PC-3 (cell line): ENCODE measurements around the gene PGAM1. TPM values are rescaled to one million over a fixed set of nuclear protein-coding genes. Genes with fewer than 3 reads are reported as not detected.
"Not testable (repeated sequence)": the region's sequence is repeated elsewhere in the genome, so short reads cannot be mapped to it uniquely, and the experiment has no call there.

Experiments used
- ATAC-seq: fragments of 200-7000 bp; cut with Tn5 transposase; 2 replicates; pipeline ENCODE4 v1.9.1; 2020; ENCODE audit warnings: mild to moderate bottlenecking, moderate library complexity
- BruUV-seq: library from RNA; stranded (reverse); fragments of 400-500 nt; replicated peaks from 2 replicates; lab custom pipeline; 2021; lab: Mats Ljungman, UMichigan
- CTCF ChIA-PET: fragments of 300-600 bp; sonication (Branson Sonifier 250); formaldehyde crosslinking; loops from one replicate; lab custom pipeline; 2022; ENCODE audit warnings: antibody characterized with exemption; lab: Charles Lee
- POLR2A ChIA-PET: fragments of 300-600 bp; sonication (Branson Sonifier 250); formaldehyde crosslinking; loops from one replicate; lab custom pipeline; 2022; ENCODE audit warnings: antibody characterized with exemption; ENCODE audit not compliant: unreplicated experiment; lab: Charles Lee
- DNase-seq: peaks from one replicate; pipeline ENCODE4 v3.0.0-alpha.2; 2015
- H2AFZ ChIP-seq: fragments of 300-600 bp; sonication (generic); 2 replicates; pipeline ENCODE4 v1.6.0; 2016; ENCODE audit warnings: antibody characterized with exemption, low read length
- H3F3A ChIP-seq: fragments of 300-600 bp; sonication (generic); one replicate; pipeline ENCODE4 v1.6.0; 2017; ENCODE audit warnings: antibody characterized with exemption, low read length, control low read depth, mild to moderate bottlenecking; ENCODE audit not compliant: unreplicated experiment
- H3K27ac ChIP-seq: fragments of 300-600 bp; sonication (generic); 2 replicates; pipeline ENCODE4 v1.5.1; 2016; ENCODE audit warnings: mild to moderate bottlenecking, low read length
- H3K27me3 ChIP-seq: fragments of 300-600 bp; sonication (generic); 2 replicates; pipeline ENCODE4 v1.6.1; 2016; ENCODE audit warnings: low read length, mixed read lengths
- H3K36me3 ChIP-seq: fragments of 300-600 bp; sonication (generic); 2 replicates; pipeline ENCODE4 v1.6.1; 2016; ENCODE audit warnings: low read depth, mixed run types, low read length, mixed read lengths
- H3K4me1 ChIP-seq: fragments of 300-600 bp; sonication (generic); 2 replicates; pipeline ENCODE4 v1.5.1; 2016; ENCODE audit warnings: low read length; ENCODE audit not compliant: insufficient read depth
- H3K4me2 ChIP-seq: fragments of 300-600 bp; sonication (generic); 2 replicates; pipeline ENCODE4 v1.6.0; 2016; ENCODE audit warnings: low read length
- H3K4me3 ChIP-seq: fragments of 300-600 bp; sonication (generic); 2 replicates; pipeline ENCODE4 v1.5.1; 2016; ENCODE audit warnings: mild to moderate bottlenecking, low read length, mixed read lengths
- H3K79me2 ChIP-seq: fragments of 300-600 bp; sonication (generic); 2 replicates; pipeline ENCODE4 v1.6.1; 2017; ENCODE audit warnings: low read length, mixed read lengths
- H3K9ac ChIP-seq: fragments of 300-600 bp; sonication (generic); 2 replicates; pipeline ENCODE4 v1.6.0; 2016; ENCODE audit warnings: mild to moderate bottlenecking, low read length
- H3K9me2 ChIP-seq: fragments of 300-600 bp; sonication (generic); replicated peaks from 2 replicates; pipeline ENCODE4 v1.6.1; 2016; ENCODE audit warnings: mixed run types, low read length, mixed read lengths
- H3K9me3 ChIP-seq: fragments of 300-600 bp; sonication (generic); 2 replicates; pipeline ENCODE4 v1.6.1; 2016; ENCODE audit warnings: low read length, mixed read lengths
- H4K20me1 ChIP-seq: fragments of 300-600 bp; sonication (generic); 2 replicates; pipeline ENCODE4 v1.6.1; 2016; ENCODE audit warnings: low read length, mixed read lengths
- EZH2 ChIP-seq: fragments of 300-600 bp; sonication (generic); IDR thresholded peaks from one replicate; pipeline ENCODE4 v1.6.1; 2017; ENCODE audit warnings: antibody characterized with exemption, mild to moderate bottlenecking, low read length; ENCODE audit not compliant: unreplicated experiment
- EZH2phosphoT487 ChIP-seq: fragments of 300-600 bp; sonication (generic); IDR thresholded peaks from 2 replicates; pipeline ENCODE4 v1.6.1; 2018; ENCODE audit warnings: mild to moderate bottlenecking, antibody characterized with exemption, low read length, borderline replicate concordance
- intact Hi-C: fragments of 100-400 bp; cut with micrococcal nuclease; formaldehyde crosslinking; loops from 2 replicates; pipeline ENCODE4 v1.9.0; 2023
- total RNA-seq: library from RNA; depleted of rRNA; stranded (reverse); fragments of >200 nt; gene quantifications from 2 replicates; pipeline ENCODE4 v1.2.3, GENCODE V29; 2014
- TF ChIP-seq, protein P1 (sequence below): fragments of 300-600 bp; sonication (generic); conservative IDR thresholded peaks from 2 replicates; pipeline ENCODE4 v1.5.1; 2017; ENCODE audit warnings: antibody characterized with exemption, low read depth, mild to moderate bottlenecking, low read length

The PGAM1 gene
- total RNA-seq, 1 experiment from 2014 or later: 661 TPM

GRCh38 chr10:97475936-97476594, 50.1 kb downstream of the PGAM1 start:
- POLR2A ChIA-PET: interaction anchor here (0.5 kb wide), 1 partner anchor 129 kb away, joined by 3 read pairs; no protein-coding TSS in a partner anchor
- TF ChIP-seq EZH2: no peak
- TF ChIP-seq EZH2phosphoT487: no peak
- TF ChIP-seq, protein P1, sequence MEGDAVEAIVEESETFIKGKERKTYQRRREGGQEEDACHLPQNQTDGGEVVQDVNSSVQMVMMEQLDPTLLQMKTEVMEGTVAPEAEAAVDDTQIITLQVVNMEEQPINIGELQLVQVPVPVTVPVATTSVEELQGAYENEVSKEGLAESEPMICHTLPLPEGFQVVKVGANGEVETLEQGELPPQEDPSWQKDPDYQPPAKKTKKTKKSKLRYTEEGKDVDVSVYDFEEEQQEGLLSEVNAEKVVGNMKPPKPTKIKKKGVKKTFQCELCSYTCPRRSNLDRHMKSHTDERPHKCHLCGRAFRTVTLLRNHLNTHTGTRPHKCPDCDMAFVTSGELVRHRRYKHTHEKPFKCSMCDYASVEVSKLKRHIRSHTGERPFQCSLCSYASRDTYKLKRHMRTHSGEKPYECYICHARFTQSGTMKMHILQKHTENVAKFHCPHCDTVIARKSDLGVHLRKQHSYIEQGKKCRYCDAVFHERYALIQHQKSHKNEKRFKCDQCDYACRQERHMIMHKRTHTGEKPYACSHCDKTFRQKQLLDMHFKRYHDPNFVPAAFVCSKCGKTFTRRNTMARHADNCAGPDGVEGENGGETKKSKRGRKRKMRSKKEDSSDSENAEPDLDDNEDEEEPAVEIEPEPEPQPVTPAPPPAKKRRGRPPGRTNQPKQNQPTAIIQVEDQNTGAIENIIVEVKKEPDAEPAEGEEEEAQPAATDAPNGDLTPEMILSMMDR: no peak
- H3K4me1 ChIP-seq: peaks cover 24% of the 10 kb centered on the region

GRCh38 chr10:97479410-97479809, 53.4 kb downstream of the PGAM1 start:
- Histone ChIP-seq H3K4me1 (peaks cover 39% of the 10 kb centered on the region), H3K79me2 (peaks cover 38% of the 10 kb centered on the region), H3K4me2 (peak overlapping the region; percentile 74), H3K36me3 (peaks cover 45% of the 10 kb centered on the region), H3K27ac (peak overlapping the region; percentile 89), H3K9ac (0 out of 2 replicates have a peak overlapping the region, but pooled peaks have one; percentile 28)
- H3K27me3 ChIP-seq, H2AFZ ChIP-seq, H3K4me3 ChIP-seq, CTCF ChIA-PET, H3K9me2 ChIP-seq, H4K20me1 ChIP-seq, BruUV-seq, H3F3A ChIP-seq, POLR2A ChIA-PET, H3K9me3 ChIP-seq, intact Hi-C loops: not testable (repeated sequence)
- DNase-seq (peak; percentile 79), ATAC-seq (peak; percentile 41)

More at GRCh38 chr10:97475936-97476594, 50.1 kb downstream of the PGAM1 start:
- no peak overlapping the region for H3K4me3 ChIP-seq
- no peak overlapping the region for H3K4me2 ChIP-seq
- no peak overlapping the region for H3K9ac ChIP-seq
- intact Hi-C loops: no loop called here
- H3K36me3 ChIP-seq: peaks cover 61% of the 10 kb centered on the region
- no peak overlapping the region for H2AFZ ChIP-seq
- no TSS peak for BruUV-seq
- DNase-seq: no peak
- CTCF ChIA-PET: no interaction called here
- H3K79me2 ChIP-seq: peaks cover 17% of the 10 kb centered on the region; the same call in 1 of the 2 replicates
- no peaks in the 10 kb centered on the region for H3K27me3 ChIP-seq
- H3K9me2 ChIP-seq: no peaks in the 10 kb centered on the region
- no peak for ATAC-seq
- H3K27ac ChIP-seq: no peak overlapping the region
- no peaks in the 10 kb centered on the region for H4K20me1 ChIP-seq
- no peaks in the 10 kb centered on the region for H3F3A ChIP-seq
- no peaks in the 10 kb centered on the region for H3K9me3 ChIP-seq

GRCh38 chr10:97479939-97480338, 53.9 kb downstream of the PGAM1 start:
- Histone ChIP-seq H2AFZ (no peak overlapping the region), H3K36me3 (peaks cover 41% of the 10 kb centered on the region), H3K9me3 (no peaks in the 10 kb centered on the region), H3F3A (no peaks in the 10 kb centered on the region), H3K4me1 (peaks cover 39% of the 10 kb centered on the region), H3K27me3 (no peaks in the 10 kb centered on the region), H3K9ac (peak overlapping the region; percentile 28; the same call in 1 of the 2 replicates), H3K9me2 (no peaks in the 10 kb centered on the region), H3K79me2 (peaks cover 38% of the 10 kb centered on the region), H4K20me1 (no peaks in the 10 kb centered on the region), H3K27ac (peak overlapping the region; percentile 89), H3K4me2 (peak overlapping the region; percentile 74; the same call in 1 of the 2 replicates), H3K4me3 (no peak overlapping the region)
- TF ChIP-seq EZH2phosphoT487 (no peak), EZH2 (no peak)
- TF ChIP-seq, protein P1: no peak
- POLR2A ChIA-PET: no interaction called here
- ATAC-seq: no peak
- BruUV-seq: no TSS peak
- no peak for DNase-seq
- CTCF ChIA-PET: no interaction called here
- intact Hi-C loops: loop anchor here (5.0 kb wide), 1 partner anchor 62 kb away; no protein-coding TSS in a partner anchor
